CD1c-positive myeloid dendritic cell (primary cell): Measurements from ENCODE around the gene FOXL3.
"Not testable (repeated sequence)": the region's sequence is repeated elsewhere in the genome, so short reads cannot be mapped to it uniquely, and the experiment has no call there.

Experiments used
- DNase-seq: peaks from one replicate; pipeline ENCODE4 v3.0.0-alpha.2; 2016; ENCODE audit errors: extremely low spot score

Gene FOXL3

DNA sequence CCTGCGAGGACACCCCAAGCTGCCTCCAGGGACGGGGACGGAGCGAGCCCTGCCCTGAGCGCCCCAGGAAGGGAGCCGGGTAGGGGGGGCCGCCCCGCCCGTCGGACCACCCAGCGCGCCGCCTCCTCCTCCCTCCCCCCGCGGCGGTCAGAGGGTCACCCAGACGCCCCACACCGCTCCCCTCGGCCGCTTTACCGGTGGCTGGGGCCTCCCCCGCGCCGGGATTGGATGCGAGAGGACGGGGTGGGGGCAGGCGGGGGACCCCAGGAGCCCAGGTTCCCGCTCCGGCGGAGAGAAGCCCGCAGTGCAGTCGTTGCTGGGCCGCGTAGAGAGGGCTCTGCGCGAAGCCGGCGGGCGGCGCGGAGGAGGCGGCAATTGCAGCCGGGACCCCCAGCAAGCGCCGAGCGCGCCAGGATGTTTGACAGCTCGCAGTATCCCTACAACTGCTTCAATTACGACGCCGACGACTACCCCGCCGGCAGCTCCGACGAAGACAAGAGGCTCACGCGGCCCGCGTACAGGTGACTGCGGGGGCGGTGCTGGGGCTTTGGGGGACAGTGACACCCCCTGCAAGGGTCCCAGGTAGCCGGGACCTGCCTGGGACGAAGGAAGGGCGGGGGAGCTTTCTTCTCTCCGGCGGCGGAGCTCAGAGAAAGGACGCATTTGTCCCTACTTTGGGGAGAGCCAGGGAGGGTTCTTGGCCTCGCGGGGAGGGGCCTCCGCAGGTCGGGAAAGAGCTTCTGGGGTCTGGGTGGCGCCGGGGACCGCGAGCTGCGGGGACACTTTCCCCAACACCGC lies at the start of gene FOXL3:
Gene FOXL3 (plus strand): TSS at position 415 of the 798 bp plus-strand sequence. CDS start 0 bp downstream, at position 415.
- no peak for DNase-seq

GRCh38 chr7:240887-241421 lies 49.0 kb upstream of the FOXL3 start:
- DNase-seq: no peak

DNA sequence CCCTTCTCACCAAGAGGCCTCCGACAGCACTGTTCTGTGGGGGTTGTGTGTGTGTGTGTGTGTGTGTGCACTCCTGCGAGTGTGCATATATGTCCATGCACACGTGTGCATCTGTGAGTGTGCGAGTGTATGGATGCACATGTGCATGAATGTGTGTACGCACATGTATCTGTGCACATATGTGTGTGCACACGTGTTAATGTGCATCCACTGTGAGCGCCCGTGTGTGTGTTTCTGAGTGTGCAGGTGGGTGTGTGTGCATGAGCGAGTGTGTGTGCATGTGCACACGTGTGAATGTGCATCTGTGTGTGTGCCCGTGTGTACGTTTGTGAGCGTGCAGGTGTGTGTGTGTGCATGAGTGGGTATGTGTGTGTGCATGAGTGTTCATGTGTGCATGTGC lies 48.5 kb upstream of the FOXL3 start:
- no peak for DNase-seq

GRCh38 chr7:242826-243579 lies 47.0 kb upstream of the FOXL3 start:
- DNase-seq: not testable (repeated sequence)

DNA sequence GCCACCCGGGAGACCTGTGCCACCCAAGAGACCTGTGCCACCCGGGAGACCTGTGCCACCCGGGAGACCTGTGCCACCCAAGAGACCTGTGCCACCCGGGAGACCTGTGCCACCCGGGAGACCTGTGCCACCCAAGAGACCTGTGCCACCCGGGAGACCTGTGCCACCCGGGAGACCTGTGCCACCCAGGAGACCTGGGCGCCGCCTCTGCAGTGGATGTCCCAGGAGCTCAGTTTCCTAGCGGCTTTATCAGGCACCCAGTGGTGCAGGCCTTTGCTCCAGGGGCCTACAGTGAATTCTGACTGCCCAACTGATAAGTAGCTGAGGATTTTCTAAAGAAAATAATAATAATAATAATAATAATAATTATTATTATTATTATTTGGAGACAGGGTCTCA lies 46.4 kb upstream of the FOXL3 start:
- not testable (repeated sequence) for DNase-seq

- DNase-seq: no peak
Measured at GRCh38 chr7:244974-245373, 45.0 kb upstream of the FOXL3 start.

DNA sequence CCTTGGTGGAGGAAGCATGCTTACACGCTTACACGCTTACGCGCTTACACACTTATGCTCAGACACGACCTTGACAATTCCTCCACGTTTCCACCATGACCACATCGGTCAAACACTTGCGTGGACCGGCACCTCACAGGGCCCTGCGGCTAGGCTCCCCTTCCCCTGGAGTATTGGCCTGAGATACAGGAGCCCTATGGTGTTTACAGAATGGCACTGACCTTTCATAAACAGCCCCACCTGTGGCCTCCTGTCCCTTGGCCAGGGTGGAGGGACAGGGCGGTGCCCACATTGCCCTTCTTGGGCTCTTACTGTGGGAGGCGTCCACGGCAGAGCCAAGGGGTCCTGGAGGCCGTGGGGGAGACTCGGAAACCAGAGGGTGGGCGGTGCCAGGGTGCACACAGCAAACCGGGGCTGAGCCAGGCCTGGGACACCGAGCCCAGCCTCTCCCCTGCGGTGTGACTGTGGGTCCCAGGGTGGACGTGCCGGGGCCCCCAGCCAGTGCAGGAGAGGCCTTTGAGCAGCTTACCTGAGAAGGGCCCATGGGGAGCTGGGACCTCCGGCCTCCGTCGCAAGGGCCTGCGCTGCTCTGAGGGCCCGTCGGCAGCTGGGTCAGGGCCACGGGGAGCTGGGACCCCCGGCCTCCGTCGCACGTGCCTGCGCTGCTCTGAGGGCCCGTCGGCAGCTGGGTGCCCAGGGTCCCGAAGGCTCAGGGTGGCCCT lies 44.2 kb upstream of the FOXL3 start:
- no peak for DNase-seq

GRCh38 chr7:246451-246850 lies 43.5 kb upstream of the FOXL3 start:
- no peak for DNase-seq

DNA sequence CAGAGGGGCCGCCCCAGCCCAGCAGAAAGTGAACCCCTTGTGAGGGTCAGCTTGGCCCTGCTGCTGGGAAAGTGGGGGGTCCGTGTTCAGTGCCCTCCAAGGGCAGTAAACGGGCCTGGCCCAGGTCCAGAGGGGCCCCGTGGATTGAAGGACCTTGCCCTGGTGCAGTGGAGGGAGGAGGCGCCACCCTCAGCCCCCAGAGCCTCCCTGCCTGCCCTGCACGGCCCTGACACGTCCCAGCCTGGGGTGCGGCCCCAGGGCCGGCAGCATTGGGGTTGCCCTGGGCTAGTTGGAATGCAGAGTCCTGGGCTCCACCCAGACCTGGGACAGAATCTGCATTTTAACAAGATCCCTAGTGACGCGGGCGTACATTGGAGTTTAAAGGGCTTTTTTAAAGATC lies 42.8 kb upstream of the FOXL3 start:
- no peak for DNase-seq

GRCh38 chr7:247636-248035 lies 42.3 kb upstream of the FOXL3 start:
- no peak for DNase-seq

GRCh38 chr7:248732-249435 lies 41.1 kb upstream of the FOXL3 start:
- DNase-seq: no peak

- DNase-seq: no peak
Measured at GRCh38 chr7:249989-250388, 40.0 kb upstream of the FOXL3 start.

DNA sequence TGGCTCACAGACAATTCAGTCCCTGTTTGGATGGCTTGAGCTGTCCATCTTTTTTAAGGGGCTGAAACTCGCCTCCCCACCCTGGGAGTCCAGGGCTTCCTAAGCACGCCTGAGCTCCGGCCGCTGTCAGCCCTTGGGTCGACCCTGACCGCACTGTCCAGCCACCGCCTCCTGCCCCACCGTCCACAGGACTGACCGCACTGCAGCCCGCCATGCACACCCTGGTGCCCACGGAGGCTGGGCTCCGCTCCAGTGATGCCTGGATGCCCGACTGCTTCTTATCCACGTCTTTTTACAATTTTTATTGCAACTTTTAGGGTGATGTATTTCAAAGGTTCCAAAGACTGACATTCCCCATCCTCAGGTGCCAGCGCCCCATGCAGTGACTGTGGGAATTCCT lies 39.4 kb upstream of the FOXL3 start:
- DNase-seq: no peak

GRCh38 chr7:251005-251404 lies 39.0 kb upstream of the FOXL3 start:
- no peak for DNase-seq

- DNase-seq: no peak
Measured at GRCh38 chr7:251446-252175, 38.4 kb upstream of the FOXL3 start.

GRCh38 chr7:252216-252965 lies 37.6 kb upstream of the FOXL3 start:
- no peak for DNase-seq

DNA sequence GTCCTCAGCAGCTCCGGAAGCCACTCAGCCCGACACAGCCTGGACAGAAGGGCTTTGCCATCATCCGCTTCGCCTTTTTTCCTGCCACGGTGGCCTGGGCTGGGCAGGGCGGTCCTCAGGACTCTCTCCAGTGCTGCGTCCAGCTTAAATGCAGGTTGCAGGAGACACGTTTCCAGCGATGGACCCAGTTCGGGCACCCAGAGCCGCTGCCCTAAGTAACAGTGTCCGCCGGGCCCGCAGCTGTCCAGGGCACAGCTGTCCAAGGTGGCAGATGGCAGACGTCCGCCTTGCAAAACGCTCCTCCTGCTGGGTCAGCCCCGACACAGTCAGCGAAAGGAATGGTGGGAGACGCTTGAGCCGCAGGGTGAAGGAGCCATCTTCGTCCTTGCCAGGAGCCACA lies 37.0 kb upstream of the FOXL3 start:
- DNase-seq: no peak

- no peak for DNase-seq
Measured at GRCh38 chr7:253581-254336, 36.2 kb upstream of the FOXL3 start.

DNA sequence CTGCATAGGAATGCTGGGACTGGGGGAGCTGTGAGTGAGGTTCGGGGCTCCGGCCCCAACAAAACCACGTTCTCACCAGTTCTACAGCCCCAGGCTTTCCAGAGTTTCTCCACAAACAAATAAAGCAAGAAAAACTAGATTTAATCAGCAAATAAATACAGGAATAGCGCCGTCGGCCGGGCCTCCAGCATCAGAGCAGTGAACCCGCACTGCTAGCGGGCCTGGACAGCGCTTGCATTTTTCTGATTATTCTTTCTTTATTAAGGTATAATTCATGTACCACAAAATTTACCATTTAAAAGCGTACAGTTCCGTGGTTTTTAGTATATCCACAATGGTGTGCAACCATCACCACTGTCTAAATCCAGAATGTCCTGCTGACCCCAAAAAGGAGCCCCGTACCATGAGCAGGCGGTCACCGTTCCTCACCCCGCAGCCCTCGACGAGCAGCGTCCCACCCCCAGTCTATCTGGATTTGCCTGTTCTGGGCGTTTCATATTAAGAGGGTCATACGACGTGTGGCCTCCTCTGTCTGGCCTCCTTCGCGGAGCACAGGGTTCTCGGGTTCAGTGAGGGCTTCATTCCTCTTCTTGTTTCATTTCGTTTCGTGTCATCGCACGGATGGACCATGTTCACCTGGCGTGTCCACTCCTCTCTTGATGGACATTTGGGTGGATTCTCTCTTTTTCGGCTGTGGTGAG lies 35.5 kb upstream of the FOXL3 start:
- DNase-seq: no peak
